Hematopoietic multipotent progenitor cell treated with erythropoietin and hydrocortisone succinate and interleukin-3 and kit ligand, for 15 days (in vitro differentiated cells): ENCODE data around the gene FASN.

ENCODE experiments used
- DNase-seq: peaks from one replicate; pipeline ENCODE4 v3.0.0-alpha.2; 2015; ENCODE audit warnings: low spot score

Gene FASN

DNA sequence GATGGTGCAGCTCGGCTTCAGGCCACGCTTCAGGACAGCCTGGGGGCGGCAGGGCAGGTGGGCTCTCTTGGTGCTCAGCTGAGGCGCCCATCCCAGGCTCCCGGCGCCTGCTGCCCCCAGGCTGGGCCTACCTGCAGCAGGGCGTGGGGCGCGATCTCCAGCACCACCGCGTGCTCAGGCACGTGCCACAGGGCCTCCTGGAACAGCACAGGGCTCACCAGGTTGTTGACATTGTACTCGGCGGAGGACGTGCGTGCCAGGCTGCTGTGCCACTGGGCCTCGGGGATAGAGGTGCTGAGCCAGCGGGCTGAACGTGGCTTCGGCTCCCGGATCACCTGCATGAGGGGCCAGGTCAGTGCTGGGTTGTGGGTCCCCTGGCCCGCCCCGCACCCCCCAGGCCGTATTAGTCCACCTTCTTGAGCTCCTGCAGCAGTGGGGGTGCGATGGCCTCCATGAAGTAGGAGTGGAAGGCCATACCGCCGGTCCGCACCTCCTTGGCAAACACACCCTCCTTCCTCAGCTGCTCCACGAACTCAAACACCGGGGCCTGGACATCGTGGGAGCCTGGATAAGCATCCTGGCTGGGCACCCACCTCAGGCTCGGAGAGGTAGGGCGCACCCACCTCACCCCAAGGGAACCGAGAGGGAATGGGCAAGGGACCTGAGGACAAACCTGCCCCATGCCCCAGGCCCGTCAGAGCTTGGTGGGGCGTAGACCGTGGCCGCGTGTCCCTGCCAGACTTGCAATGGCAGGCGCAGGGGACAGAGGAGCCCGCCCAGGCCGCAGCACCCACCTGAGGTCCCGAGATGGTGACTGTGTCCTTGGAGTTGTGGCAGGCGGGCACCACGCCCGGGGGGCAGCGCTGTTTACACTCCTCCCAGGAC lies 9.0 kb downstream of the FASN start:
- no peak for DNase-seq

DNA sequence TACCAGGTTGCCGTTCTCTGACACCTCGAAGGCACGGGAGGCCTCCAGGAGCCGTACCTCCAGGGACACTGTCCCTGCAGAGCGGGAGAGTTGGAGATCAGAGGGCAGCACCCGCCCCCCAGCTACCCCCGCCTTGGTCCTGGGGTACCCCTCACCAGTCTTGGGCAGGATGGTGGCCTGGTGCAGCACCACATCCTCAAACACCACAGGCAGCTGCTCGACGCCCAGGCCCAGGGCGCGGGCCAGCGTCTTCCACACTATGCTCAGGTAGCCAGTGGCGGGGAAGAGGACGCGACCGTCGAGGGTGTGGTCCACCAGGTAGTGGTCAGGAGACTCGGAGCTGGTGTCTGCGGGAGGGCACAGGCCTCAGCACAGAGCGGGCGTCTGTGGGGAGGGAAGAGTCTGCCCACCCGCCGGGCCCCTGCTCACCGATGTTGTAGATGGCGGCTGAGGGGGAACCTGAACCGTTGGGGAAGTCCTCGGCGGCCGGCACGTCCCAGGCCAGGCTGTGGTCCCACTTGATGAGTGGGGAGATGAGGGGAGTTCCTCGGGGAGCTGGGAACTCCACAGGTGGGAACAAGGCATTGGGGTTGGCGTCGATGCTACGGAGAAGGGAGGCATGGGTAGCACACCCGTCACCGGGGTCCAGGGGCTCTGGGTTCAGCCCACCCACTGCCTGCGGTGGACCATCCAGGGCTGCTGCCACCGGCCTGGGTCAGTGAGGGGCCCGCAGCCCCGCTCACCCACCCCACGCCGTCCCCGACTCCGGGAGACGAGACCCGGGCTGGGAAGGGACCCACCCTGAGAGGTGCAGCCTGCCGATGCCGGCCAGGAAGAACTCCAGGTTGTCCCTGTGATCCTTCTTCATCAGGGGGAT lies 9.8 kb downstream of the FASN start:
- no peak for DNase-seq

DNA sequence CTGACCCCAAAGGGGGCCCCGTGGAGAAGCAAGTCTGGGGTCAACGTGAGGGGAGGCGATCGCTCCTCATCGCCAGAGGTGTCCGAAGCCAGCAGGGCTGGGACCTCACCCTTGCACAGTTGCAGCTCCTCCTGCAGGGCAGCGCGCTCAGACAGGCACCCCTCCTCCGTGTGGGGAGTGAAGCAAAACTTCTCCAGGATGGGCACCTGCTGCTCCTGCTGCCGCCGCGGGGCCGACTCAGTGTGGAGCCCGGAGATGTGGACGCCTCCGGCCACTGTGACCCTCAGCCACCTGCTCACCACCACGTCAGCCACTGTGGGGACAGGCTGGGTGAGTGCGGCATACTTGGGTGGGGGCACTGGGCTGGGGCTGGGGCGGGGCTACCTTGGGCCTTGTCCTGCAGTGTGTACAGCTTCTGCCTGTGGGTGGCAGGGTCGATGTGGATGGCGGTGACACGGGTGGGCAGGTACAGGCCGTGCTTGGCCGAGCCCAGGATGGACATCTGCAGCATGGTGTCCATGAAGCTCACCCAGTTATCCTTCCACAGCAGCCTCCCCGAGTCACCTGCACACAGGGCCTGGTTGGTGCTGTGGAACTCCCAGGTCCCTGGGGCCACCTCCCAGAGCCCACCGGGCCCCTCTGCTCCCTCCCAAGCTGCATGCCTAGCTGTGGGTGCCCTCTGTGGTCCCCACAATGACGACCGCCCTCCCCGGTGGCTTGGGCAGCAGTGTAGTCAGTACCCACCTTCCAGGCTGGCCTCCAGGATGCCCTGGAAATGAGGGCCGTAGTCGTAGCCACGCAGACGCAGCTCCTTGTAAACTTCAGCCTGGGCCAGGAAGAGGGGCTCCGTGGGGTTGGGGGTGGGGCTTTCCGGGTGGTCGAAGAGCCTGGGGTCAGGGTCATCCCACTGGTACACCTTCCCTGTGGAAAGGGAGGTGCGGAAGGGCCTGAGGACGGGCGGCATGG lies 10.8 kb downstream of the FASN start:
- no peak for DNase-seq

DNA sequence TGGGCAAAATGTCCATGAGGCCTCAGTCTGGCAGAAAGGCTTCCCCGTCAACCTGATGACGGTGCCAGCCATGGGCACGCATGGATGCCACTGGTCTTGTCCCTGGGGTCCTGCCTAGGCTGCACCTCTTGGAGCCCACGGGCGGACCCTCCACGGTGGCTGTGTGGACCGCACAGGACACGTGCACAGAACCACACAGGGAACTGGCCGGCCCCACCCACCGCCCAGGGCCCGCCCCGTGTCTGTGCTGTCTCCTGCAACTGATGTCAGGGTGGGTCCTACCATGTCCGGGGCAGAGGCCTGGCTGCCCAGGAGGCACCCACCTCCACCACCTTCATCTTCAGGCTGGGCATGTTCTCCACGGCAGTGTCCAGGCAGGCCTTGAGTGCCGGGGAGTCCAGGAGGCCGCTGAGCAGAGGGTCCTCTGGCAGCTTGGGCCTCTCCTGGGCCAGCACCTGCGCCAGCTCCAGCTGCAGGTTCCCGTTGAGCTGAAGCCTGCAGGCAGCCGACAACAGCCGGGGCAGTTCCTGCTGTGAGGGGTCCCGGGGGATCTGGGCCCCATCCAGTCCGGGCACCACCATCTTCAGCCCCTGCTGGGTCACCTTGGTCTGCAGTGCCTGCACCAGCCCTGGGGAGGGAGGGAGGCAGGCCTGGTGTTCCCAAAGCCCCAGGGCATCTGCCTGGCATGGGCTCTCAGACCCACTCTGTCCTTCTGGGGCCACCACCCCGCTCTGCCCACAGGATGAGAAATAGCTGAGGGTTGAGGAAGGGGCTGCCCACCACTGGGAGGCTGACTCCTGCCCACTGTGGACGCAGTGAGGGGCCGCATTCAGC lies 11.9 kb downstream of the FASN start:
- DNase-seq = no peak

DNA sequence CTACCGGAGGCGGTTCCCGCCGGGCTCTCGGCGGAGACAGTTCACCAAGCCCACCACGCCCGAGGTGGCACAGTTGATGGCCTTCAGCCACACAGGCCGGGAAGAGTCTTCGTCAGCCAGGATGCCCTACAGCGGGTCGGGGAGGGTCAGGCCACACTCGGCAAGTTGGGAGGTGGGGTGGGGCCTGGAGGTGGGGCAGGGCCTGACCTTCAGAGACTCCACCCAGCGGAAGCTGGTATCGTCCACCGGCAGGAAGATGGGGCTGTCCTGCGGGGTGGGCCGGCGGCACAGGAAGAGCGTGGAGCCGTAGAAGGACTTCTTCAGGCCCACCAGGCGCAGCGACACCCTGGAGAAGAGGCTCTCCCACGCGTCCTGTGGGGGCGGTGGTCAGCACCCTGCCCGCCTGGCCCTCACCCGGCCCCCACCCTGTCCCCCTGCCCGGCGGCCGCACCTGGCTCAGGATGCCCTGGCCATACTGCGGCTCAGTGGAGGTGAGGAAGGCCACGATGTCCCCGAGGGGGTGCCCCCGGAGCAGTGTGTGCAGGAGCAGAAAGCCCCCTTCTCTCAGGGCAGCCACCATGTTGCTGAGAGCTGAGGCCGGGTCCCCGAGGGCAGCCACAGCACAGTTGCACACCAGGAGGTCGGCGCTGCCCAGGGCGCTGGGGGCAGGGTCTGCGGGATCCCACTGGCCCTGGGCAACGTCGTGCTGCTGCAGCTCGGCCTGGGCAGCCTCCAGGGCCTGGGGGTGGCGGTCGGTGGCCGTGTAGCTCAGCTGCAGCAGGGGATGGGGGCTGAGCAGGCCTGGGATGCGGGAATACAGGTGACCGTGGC lies 12.8 kb downstream of the FASN start:
- no peak for DNase-seq

DNA sequence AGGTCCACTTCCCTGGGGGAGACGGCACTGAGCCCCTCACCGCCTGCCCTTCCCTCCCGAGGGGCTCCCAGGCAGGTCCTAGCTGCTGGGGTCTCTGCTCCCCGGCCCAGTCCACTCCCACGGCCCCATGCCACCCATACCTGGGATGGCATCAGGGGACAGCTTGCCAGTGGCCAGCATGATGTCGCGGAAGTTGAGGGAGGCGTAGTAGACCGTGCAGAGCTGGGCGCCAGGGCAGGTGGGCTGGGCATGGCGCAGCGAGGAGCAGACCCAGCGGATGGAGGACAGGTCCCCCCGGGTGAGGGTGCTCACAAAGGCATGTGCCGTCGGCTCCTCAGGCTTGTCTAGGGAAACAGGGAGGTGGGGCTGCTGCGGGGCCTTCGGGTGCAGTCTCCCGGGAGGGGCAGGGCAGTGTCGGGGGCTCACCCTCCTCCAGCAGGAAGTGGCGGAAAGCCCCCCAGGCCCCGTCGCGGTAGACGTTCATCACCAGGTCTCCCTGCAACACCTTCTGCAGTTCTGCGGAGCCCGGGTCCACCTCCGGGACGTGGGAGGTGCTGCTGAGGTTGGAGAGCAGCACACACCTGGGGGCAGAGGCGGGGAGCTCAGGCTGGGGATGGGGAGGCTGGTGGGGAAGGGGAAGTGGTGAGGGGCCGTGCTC lies 13.5 kb downstream of the FASN start:
- no peak for DNase-seq

DNA sequence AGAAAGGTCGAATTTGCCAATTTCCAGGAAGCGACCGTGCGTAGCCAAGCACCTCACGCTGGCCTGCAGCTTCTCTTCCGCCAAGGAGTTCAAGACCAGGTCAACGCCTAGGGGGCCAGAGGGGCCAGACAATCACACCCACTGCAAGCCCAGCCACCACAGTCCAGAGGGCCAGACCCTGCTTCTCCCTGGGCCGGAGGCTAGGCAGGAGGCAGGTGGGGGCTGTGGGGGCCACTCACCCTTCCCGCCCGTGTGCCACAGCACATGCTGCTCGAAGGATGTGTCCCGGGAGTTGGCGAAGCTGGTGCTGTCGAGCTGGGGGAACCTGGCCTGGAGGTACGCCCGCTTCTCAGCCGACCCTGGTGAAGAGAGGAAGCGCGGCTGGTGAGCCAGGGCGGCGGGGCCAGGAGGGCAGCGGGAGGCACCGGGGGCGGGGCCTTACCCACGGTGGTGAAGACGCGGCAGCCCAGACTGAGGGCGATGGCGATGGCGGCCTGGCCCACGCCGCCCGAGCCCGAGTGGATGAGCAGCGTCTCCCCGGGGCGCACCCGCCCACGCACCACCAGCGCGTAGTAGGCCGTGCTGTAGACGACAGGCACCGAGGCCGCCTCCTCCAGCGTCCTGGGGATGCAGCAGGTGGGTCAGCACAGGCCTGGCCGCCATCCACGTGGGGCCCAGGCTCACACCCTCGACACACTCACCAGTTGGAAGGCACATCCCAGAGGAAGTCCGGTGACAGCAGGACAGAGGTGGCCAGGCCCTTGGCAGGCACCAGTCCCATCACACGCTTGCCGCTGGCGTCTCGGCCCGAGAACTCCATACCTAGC lies 14.3 kb downstream of the FASN start:
- DNase-seq = no peak

DNA sequence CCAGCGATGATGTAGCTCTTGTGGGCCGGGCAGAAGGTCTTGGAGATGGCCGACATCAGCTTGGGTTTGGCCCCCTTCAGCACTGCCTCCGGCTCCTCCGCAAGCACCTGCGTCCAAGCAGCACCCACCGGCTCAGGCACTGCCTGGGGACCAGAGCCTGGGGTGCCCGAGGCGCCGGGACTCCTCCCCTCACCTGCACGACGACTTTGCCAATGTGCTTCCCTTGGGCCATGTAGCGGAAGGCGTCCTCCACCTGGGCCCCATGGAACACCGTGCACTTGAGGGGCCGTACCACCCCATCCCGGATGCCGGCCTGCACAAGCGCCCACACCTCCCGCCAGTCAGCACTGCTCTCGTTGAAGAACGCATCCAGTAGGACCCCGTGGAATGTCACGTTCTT lies 15.0 kb downstream of the FASN start:
- no peak for DNase-seq

DNA sequence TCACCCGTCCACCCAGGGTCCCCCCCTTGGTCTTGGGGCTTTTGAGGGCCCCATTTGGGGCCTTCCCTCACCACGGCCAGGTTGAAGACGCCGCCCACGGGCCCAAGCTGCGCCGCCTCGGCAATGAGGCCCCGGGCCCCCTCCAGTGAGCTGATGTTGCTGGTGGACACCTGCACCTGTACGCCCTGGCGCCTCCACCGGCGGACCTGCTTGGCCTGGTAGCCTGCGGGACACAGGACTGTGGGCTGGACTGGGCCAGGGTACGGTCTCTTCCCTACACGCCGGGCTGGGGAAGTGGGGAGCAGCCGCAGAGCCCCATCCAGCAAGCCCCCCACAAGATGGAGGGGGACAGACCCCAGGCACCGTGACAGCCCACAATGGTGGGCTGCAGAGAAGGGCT lies 15.6 kb downstream of the FASN start:
- no peak for DNase-seq

DNA sequence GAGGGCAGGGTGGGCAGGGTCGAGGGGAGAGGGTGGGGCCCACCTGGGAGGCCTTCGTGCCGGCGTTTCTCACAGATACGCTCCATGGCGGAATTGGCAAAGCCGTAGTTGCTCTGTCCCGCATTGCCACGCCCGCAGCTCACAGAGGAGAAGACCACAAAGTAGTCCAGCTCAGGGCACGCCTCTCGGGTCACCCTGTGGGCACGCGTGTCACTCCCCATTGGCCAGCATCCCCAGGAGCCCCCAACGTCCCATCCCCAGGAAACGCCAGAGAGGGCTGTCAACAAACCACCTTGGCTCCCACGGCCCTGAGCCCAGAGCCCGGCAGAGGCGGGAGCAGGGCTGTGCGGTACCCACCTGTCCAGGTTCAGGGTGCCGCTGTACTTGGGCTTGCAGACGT lies 16.1 kb downstream of the FASN start:
- no peak for DNase-seq

DNA sequence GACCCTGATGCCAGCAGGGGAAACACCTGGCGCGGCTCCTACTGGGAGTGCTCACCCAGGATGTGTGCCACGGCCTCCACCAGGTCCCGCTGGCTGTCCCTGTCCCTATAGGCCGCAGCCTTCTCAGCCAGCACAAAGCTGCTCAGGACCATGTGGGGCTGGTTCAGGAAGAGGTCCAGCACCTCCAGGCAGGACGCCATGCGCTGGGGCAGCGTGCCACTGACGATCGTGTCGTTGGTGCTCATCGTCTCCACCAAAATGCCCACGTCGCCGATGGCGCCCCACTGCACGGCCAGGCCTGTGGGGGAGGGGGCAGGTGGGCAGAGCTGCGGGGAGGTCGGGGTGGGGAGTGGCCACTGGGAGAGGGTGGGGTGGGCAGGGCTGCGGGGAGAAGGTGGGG lies 16.5 kb downstream of the FASN start:
- no peak for DNase-seq

DNA sequence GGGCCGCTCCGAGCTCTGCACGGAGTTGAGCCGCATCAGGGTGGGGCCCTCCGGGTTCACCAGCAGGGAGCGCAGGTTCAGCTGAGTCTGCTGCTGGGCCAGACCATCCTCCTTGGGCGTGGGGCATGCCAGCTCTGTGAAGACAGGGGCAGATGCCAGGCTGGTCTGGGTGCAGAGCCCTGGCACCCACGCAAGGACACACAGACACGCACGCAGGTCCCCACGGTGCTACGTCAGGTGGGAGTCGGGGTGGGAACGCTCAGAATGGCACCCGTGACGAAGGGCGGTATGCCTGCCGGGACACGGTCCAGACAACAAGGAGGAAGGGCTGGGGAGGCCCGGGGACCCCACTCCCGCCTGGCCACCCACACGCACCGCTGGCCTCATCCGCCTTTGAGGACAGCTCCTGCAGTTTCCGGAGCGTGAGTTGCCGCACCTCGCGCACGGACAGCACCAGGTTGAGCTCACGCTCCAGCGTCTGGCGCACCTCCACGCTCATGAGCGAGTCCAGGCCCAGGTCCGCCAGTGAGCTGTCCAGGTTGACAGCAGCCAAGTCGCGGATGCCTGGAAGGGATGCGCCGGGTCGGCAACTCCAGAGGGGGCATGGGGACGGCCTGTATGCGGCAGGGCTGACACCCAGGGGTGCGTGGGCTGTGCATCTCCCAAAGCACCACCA lies 17.1 kb downstream of the FASN start:
- no peak for DNase-seq

DNA sequence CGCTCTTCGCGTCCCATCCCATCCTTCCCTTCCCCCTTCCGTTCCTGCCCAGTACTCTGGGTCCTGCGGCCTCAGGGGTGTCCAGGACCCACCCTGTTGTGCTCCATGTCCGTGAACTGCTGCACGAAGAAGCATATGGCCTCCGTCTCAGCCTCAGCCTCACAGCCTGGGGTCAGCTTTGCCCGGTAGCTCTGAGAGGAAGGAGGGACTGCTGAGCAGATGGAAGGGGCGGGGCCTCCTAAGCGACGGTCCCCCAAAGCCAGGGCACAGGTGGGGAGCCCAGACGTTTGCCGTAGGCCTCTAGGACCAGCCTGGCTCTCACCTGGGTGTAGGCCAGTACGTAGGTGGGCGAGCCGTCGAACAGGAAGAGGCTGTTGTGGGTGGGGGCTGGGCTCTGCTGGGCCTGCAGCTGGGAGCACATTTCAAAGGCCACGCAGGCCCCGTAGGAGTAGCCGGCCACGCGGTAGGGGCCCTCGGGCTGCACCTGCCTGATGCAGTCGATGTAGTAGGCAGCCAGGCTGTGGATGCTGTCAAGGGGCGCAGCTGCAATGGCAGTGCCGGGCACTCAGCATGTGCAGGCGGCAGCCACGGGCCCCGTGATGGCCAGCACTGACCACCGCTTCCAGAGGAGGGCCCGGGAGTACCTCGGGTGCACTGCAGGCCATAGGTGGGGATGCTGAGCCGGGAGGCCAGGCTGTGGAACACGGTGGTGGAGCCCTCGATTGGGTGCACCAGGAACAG lies 17.8 kb downstream of the FASN start:
- no peak for DNase-seq

DNA sequence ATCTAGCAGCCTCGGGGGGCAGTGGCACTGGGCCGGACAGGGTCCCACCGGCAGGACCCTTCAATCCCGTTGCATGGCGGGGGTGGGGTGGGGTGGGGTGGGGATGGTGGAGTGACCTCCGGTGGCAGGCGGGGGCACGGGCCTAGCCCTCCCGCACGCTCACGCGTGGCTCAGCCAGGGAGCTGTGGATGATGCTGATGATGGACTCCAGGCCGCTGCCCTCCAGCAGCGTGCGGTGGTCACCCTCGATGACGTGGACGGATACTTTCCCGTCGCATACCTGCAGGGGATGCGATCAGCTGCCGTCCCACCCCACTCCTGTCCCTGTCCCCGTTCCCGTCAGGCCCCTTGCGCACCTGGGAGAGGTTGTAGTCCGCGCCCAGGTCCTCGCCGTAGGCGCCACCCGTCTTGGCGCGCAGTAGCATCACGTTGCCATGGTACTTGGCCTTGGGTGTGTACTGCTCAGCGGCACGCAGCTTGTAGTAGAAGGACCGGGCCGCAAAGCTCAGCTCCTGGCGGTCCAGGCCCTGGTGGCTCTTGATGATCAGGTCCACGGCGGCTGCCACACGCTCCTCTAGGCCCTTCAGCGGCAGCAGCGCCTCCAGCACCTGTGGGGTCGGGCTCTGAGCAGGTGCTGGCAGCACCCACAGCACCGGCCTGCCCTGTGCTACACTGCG lies 18.9 kb downstream of the FASN start:
- no peak for DNase-seq

DNA sequence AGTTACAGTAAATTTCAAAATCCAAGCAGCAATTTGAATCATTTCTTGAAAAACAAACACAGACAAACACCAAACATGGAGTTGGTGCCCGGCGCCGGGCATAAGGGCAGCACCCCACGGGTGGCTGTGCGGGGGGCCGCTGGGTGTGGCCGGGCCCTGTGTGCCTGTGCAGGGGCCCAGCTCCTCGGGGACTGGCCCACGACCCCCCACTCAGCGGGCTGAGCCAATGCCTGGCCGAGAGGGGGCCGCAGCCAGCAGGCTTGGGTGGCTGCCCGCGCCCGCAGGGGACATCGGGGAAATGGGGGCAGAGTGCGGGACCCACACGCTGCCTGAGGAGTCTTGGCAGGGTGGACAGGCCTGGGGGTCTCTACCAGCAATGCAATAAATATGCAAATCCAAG lies 19.6 kb downstream of the FASN start:
- DNase-seq = no peak

DNA sequence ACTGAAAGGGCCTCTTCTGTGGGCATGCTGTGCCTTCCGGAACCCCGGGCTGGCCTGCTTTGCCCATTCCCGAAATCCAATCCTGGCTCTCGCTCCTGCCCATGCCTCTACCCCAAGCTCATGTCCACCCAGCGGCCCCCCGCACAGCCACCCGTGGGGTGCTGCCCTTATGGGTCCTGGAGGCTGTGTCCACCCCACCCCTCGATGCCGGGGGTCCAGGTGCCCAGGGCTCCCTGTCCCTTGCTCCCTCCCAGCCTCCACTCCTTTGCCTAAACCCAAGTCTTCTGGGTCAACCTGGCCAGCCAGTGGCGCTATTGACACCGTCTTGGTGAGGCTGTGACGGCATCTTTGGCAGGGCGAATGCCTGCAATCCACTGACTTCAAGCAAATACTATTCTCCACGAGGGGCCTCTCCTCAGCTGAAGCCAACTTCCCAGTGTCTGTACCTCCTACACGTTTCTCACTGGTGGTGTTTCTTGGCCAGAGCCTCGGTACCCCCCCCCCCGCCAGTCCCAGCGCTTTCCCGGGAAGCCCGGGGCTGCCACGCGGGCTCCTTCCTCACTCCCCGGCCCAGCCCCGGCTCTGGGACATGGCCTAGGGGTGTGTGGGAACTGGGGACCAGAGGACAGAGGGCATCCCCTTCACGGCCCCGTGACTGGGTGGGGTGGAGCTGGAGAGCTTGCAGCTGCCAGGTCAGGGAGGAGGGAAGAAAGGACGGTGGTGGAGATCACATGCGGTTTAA lies 20.2 kb downstream of the FASN start:
- no peak for DNase-seq
